ENCODE results near the gene ZNF831.

ZNF831 gene

DNA sequence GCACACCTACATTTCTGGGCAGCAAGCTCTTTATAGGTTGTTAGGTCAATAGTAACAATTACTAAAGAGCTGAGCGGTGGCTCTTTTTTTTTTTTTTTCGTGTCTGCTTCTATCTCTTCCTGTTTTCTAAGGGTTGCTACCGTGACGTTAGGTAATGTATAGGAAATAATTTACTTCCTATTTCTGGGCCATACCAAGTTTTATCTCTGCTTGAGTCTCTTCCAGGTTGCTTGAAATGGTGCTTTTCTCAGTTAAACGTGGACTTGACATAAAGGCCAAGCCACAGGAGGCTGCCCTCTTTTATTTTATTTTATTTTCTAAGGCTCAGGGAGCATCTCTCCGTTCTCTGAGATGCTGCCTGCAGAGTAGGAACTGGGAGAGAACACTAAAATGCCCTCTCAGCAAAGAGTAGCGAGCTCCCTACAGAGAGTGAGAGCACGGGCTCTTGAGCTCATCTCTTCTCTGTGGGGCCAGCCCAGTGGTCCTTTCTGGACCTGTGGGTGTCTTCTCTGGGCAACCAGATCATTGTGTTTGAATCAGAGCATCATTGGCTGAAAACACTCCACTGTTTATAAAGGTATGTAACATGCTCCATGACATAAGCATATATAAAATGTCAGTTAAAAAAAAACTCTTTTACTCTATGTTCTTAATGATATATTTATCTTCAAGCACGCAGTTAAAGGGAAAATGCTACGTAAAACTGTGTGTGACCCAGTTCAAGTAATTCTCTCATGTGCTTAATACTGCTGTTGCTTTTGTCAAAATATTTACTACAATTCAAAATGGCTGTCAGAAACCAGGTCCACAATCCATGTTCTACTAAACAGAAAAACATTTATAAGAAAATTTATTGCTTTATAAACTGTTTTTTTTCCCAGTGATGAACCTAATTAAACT lies at the start of gene ZNF831:
TSS of gene ZNF831 (plus strand) at position 191 of the 900 bp plus-strand sequence. CDS start 27,199 bp downstream, outside the sequence.
- peak; percentile 66 for DNase-seq

DNA sequence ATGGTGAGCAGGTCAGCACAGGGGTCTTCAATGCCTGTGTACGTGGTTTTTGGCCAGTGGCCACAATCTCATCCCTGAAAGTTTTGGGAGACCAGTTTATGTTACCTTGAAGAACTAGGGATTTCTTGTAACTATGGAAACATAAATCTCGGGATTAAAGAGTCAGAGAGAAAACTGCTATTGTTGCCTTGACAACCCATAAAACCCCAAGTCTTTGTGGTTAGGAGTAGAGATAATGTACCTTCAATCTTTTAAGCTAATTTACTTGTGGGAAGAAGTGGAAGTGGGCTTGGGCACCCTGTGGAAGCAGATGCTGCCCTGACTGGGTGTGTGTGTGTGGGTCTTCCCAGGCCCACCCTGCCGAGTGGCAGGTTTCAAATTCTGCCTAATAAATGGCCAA lies 46.1 kb upstream of the ZNF831 start:
- DNase-seq = no peak

DNA sequence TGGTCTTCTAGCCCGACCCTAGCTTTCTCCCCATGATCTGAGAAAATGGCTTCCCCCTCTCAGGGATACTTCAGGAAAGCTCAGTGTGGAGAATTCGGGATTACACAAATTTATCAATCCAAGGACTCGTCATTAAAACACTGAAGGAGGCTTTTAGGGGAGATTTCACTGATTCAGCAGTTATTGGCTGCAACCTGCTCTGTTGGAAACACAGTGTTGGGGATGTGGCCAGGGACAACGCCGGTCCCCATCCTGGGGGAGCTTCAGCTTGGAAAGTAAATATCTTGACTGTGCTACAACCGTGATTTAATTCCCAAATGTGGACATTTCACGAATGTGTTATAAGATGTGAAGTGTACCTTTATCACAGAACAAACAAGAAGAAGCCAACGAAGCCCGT lies 44.8 kb upstream of the ZNF831 start:
- DNase-seq = no peak

DNA sequence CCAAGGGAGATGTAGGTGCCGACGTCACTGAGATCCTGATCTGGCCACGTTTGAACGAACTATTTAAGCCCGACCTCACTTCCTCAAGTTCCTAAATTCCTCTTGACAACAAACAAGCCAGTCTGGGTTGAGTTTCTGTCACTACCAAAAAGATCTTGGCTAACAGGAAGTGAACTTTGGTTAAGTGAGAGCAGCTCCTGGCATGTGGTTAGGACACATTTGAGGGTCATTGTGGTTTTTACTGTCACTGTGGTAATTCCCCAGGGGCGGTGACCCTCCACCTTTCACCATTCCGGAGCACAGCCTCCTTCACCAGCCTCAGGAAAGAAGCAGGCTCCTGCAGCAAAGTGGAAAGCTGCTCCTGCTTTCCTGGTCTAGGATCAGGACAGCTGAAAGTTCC lies 43.1 kb upstream of the ZNF831 start:
- DNase-seq = peak; percentile 64

DNA sequence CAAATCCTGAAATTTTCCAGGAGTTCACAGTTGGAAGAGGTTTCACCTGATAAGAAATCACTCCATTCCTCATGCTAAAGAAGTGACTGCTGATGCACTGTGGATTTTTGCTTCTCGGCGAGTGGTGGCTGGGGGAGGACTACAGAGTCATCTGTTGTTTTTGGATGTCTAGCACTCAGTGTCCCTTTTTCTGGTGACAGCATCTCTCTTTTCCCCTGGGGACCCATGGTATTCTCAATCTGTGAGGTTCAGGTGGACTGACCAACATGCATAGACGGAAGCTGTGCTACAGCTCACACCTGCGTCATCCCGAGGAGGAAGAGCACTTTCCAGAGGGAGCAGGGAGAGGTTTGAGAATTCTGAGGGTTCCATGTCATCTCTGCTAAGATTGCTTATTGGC lies 42.7 kb upstream of the ZNF831 start:
- no peak for DNase-seq

DNA sequence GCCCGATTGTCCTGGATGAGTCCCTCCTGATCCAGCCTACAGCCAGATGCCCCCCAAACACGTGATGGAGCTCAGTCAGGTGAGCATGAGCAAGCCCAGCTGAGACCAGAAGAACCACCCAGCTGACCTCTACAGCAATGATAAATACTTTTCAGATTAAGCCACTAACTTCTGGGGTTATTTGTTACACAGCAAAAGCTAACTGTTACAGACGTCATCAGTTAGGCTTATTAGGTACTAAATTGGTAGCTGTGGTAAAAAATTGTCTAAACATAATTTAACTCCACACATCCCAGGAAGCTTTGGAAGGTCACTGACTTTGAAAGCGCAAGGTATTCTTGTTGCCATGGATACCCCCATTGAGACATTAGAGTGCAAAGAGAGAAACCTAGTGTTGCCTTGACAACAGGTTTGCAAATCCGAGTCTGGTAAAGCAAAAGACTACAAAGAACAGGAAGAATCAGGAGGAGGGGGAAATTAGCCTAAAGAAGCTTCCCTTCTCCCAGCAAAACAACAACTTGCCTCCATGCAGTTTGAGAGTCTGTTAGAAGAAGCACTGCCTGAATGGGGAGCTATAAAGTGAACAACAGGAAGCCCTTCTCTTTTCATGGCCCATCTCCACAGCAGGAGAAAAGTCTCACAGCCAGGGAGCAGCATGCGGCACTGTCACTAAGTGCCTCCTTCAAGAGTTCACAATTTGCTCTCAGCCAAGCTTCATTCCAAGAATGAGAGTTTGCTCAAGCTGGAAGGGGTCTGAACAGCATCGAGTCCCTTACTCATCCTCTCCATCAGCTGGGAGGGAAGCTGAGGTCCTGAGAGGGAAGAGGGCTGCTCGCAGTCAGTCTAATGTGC lies 41.7 kb upstream of the ZNF831 start:
- peak; percentile 64 for DNase-seq

DNA sequence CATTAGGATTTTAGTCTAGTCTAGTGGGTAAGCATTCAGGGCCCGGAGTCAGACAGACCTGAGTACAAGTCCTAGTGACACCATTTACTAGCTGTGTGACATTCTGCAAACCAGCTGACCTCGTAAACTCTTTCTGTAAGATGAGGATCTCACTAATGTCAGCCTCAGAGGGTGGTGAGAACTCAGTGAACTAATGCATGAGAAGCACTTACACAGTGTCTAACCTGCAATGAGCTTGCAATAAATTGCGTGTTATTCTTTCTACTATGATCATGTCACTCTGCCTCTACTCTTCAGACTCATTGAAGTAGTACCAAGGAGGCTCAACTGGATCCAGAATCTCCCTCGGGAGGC lies 41.1 kb upstream of the ZNF831 start:
- DNase-seq = no peak

DNA sequence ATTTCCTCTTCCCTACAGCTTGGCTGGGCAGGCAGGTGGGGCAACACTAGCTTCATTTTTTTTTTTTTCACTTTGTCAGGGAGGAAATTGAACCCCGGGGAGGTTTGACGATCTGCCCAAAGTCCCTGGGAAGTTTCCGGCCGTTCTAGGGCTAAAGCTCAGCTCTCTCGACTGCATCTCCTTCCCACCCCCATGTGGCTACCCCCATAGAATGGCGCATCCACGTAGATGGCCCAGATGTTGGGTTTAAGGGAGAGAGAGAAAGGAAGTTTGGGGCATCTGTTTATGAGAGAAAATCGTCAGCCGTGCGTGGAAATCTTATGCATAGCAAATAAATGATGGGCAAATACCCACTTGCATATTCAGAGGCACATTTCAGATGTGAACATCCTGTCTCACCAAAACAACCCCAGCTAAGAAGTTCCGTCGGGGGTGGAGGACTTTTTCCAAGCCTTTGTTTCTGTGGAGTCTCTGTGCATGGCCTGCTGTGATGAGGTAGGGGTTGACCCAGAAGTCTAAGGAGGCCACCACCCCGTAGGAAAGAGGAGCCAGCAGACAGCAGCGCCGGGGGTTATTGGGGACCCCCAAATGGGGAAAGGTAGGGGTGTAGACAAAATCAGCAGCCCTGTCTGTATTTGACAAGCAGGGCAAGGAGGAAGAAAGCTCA lies 40.5 kb upstream of the ZNF831 start:
- no peak for DNase-seq

DNA sequence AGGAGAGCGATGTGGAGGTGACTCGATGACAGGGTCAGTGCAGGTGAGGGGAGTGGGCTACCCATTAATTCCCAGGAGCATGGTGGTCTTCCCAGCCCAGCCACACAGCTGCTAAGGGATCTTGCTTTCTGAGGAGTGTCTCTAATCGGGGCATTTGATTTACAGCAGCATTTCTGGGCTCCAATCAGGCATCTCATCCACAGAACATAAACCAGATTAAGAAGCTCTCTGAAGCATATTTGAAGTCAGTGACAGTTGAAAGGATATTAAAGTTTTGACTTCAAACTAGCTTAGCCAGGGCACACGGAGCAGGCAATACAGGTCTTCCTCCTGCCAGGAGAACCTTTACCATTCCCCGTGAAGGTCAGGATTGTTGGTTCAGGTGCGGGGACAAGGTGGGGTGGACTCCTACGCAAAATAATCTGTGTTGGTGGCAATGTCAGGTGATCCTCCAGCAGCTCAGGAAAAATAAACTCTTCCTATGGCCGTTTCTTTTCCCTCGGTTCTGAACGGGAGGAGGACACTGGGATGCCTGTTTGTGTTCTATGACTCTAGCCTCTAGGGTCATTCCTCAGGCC lies 39.9 kb upstream of the ZNF831 start:
- no peak for DNase-seq

DNA sequence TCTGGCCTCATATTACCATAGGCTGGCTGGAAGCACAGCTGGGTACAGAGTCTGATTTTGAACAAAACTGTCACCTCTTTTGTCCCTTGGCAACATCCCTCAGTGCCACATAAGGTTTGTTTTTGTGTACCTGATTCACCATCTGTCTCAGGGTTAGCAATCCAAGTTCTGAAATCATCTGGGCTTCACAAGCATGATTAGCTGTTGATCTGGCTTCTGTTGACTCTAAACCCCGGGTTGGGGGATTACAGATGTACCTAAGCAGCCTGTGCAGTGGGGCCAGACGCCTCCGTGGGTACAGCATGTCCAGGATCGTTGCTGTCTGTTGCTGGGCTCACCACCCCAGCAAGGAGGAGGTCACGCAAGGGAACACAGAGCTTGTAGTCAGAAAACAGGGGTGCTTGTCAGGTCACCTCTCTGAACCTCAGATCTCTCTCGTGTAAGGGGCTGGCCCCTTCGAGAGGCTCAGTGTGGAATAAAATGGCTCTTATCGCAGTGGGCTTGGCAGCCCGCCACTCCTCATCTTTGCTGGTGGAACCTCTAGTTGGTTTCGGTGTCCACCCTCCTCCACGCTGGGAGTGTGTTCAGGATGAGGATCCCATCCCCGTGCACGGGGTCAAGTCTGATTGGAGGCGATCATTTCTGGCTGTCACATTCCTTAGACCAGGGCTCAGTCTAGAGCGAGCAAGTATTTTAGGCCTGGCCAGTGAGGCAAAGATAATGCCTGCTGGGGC lies 39.2 kb upstream of the ZNF831 start:
- DNase-seq = no peak

DNA sequence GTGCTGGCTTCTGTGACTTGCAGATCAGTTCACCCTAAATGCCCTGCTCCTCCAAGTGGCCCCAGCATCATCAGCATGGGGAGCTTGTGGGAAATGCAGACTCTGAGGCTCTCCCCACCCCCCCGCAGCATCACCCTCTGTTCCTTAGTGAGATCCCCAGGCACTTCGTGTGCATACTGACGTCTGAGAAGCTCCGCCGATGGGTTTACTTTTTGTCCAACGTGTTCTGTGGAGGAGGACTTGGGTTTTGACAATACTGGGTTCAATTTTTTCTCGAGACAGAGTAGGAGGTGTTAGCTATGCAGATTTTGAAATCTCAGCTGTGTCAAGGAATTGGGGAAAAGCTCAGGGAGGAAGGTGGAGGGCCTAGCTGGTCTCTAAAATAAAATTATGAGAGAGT lies 38.3 kb upstream of the ZNF831 start:
- no peak for DNase-seq

DNA sequence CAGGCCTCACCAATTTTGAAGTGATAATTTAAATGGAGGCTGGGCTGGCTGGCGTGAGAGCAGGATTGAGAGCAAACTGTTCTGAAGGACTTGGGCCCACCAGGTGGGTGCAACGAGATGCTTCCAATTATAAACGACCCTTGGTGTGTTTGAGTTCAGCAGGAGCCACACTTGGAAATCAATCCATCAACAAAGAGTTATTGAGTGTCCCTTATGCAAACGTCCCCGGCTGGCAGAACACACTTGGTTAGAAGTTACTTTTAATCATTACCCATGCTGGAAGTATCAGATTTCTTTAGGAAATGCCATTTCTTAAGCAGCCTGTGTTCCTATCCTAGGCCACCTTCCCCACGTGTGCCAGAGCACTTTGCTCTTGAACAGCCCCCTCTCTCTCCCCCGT lies 37.8 kb upstream of the ZNF831 start:
- DNase-seq = no peak

DNA sequence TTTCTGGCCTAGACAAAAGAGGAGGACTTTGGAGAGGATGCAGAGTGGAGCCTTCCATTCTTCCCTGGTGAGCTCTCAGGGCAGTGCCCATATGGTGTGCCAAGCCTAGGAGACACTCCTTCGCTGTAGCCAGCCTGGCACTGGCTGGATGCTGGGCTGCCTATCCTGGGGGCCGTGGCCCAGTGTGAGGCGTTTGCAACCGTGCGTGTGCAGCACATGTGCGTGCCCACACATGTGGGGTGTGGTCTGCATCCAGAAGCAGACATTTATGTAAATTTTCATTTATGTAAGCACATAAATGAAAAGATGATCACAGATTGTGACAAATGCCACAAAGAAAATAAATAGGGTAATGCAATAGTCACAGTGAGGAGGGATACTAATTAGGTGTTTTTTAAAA lies 35.8 kb upstream of the ZNF831 start:
- DNase-seq = peak; percentile 34

DNA sequence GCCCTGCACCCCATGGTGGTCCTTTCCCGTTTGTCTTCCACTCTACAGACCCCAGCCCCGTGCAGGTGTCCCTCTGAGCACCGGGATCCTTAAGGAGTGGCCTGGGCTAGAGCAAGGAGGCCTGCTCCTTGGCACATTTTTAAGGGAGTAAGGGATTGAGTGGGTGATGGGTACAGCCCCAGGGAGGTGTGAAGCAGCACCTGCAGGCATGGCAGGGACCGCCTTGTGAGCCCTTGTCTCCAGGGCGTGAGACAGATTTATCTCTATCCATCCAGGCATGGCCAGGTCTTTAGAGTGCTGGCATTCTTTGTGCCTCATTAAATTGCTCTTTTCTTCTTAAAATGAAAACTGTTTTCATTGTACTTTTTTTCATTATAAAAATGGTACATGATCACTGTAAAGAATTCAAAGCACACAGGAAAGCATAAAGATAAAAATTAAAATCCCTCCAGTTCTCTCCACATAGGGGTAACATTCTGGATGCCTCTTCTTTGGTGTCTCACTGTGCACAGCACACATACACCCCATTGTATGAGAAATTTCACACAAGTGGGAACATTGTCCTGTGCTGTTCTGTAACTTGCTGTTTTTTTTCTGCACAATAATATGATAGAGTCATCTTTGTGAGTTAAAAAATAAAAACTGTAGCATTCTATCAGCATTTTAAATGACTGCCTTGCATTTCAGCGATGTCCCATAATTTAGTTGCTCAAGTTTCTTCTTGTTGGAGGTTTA lies 31.9 kb upstream of the ZNF831 start:
- DNase-seq = peak; percentile 10

DNA sequence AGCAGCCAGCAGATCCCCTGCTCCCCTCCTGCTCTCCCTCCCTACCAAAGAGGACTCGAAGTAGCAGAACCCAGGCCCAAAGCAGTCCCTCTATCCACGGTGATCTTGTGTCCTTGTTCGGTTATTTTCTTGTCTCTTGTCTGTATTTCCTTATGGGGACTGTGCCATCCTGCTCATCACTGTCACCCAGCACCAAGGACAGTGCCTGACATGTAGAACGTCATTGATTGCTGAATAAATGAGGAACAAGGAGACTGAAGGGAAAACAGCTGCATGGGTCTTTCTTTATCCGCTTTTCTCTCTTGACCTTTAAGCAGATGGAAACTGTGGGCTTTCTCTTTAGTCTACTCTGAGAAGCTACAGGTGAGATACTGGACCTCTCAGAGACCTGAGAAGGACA lies 29.4 kb upstream of the ZNF831 start:
- DNase-seq = peak; percentile 23

DNA sequence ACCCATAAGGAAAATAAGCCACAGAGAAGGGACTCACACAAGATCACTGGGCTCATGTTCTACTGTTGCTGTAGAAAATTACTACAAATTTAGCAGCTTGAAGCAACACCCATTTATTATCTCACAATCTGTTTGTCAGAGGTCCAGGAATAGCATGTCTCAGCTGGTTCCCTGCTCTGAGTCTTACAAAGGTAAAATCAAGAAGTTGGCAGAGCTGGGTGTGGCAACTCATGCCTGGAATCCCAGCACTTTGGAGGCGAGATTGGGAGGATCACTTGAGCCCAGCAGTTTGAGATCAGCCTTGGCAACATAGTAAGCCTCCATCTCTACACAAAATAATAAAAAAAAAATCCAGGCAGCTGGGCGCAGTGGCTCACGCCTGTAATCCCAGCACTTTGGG lies 28.5 kb upstream of the ZNF831 start:
- no peak for DNase-seq

DNA sequence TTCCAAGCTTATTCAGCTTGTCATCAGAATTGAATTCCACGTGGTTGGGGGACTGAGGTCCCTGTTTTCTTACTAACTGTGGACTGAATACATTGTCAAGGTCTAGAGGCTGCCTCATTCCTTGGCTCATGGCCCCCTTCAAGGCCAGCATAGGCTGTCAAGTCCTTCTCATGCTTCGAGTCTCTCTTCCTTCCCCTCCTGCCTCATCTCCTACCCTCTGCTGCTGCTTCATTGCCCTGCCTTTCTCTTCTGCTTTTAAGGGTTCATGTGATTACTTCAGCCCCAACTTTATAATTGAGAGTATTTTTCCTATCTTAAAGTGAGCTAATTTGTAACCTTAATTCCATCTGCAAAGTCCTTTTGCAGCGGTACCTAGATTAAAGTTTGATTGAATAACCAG lies 27.6 kb upstream of the ZNF831 start:
- no peak for DNase-seq

DNA sequence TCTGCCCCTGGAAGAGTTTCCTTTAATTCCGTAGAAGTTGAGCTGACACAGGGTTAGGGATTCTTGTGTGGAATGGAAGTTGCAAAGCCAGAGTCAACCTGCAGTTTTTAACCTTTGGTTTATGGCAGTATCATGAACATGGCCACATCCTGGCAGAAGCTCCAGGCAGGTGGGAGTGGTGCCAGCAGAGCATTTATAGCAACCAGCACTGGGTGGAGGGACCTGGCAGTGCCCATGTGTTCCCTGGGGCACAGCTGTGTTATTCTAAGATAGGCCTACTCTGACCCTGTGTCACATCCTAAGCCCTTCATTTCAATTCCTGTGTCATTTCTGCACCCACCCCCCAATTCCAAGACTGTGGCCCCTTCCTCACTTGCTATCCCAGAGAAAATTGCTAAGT lies 26.1 kb upstream of the ZNF831 start:
- DNase-seq = peak; percentile 25

DNA sequence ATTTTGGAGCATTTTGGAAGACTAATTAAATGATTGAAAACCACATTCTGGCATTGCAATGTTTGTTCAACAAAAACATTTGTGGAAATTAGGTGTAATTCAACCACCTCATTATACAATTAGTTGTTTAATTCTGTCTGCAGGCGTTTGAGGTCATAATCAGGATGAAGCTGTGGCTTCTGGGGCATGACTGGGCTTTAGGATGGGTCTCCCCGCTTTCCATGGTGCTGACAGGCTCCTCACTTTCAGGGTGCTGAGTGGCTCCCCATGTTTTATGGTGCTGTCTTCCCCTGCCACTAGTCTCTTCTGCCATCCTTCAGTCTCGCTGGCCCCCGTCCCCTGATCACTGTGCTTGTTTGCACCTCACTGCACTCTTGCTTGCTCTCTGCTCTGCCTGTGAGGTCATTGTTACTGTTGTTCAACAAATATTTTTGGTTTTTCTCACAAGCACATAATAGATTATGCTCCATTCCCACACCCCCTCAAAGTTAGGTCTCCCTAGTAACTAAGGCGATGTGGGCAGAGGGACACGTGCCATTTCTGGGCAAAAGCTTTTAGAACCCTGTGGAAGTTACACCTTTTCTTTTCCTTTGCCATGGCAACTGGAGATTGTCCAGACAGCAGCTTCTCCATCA lies 25.4 kb upstream of the ZNF831 start:
- DNase-seq = peak; percentile 12

DNA sequence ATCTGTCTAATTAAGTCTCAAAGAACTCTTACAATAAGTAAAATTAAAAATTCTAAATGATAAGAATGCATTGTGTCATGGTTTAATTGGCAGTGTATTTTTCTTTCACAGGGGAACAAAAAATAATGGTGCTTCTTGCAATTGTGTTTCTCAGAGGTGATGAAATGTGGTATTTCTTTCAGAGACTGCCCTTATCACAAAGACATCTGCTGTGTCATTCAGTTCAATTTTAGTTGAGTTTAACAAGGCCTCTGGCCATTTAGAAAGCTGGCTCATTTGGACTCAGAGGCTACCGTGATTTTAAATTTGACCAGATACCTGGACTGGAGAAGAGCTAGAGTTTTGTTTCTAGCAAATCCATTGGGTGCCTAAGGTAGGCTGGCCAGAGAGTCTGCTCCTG lies 23.6 kb upstream of the ZNF831 start:
- no peak for DNase-seq

All from activated CD8-positive, alpha-beta memory T cell treated with anti-CD3 and anti-CD28 coated beads, Interleukin-2, amount 50 U/mL, for 48 hours (primary cell).